ENCODE measurements around the gene FRMD6.

FRMD6 gene

GRCh38 chr14:51648296-51648695 lies 3.4 kb upstream of the FRMD6 start:
- DNase-seq: no peak
- ATAC-seq (ENCODE audit: insufficient read depth, low read depth): no peak
- Histone ChIP-seq H3K4me3 (ENCODE audit: low read depth in 1 of 2, low read length in 2 of 2) (no peak overlapping the region), H3K36me3 (ENCODE audit: insufficient read depth, low read length) (no peaks in the 10 kb centered on the region), H4K20me1 (ENCODE audit: insufficient read depth, low read length) (no peaks in the 10 kb centered on the region), H2AFZ (ENCODE audit: low read depth, low read length) (no peak overlapping the region), H3K4me1 (ENCODE audit: insufficient read depth, low read length) (peaks cover 17% of the 10 kb centered on the region), H3K27ac (ENCODE audit: low read length) (no peak overlapping the region), H3K9ac (ENCODE audit: low read depth, low read length) (no peak overlapping the region), H3K79me2 (ENCODE audit: insufficient read depth, low read length) (peaks cover 21% of the 10 kb centered on the region), H3K27me3 (ENCODE audit: insufficient read depth, low read length, poor library complexity) (no peaks in the 10 kb centered on the region), H3K4me2 (ENCODE audit: insufficient read depth, low read length) (no peak overlapping the region), H3K9me3 (ENCODE audit: insufficient read depth, low read length, severe bottlenecking) (no peaks in the 10 kb centered on the region)
- TF ChIP-seq CTCF (IDR thresholded peaks at IDR 0.05; ENCODE audit: borderline replicate concordance, extremely low read depth, low read length, poor library complexity, severe bottlenecking): no peak
- TF ChIP-seq EZH2 (IDR thresholded peaks at IDR 0.05; ENCODE audit: borderline replicate concordance, low read depth, low read length, severe bottlenecking): no peak

- H3K9me3 ChIP-seq (ENCODE audit: insufficient read depth, low read length, severe bottlenecking): no peaks in the 10 kb centered on the region
- peak overlapping the region; percentile 48 to 91; a peak in 3 of 4 replicates for H3K4me3 ChIP-seq (ENCODE audit: low read depth in 1 of 2, low read length in 2 of 2)
- H4K20me1 ChIP-seq (ENCODE audit: insufficient read depth, low read length): no peaks in the 10 kb centered on the region
- H3K27ac ChIP-seq (ENCODE audit: low read length): peak overlapping the region; percentile 94
- H3K27me3 ChIP-seq (ENCODE audit: insufficient read depth, low read length, poor library complexity): no peaks in the 10 kb centered on the region
- peaks cover 43% of the 10 kb centered on the region for H3K4me1 ChIP-seq (ENCODE audit: insufficient read depth, low read length)
- H2AFZ ChIP-seq (ENCODE audit: low read depth, low read length): peak overlapping the region; percentile 99
- TF ChIP-seq EZH2 (IDR thresholded peaks at IDR 0.05; ENCODE audit: borderline replicate concordance, low read depth, low read length, severe bottlenecking) (no peak), CTCF (IDR thresholded peaks at IDR 0.05; ENCODE audit: borderline replicate concordance, extremely low read depth, low read length, poor library complexity, severe bottlenecking) (no peak)
- ATAC-seq (ENCODE audit: insufficient read depth, low read depth): no peak; the same call in 2 of the 3 replicates
- H3K9ac ChIP-seq (ENCODE audit: low read depth, low read length): peak overlapping the region; percentile 76
- peaks cover 46% of the 10 kb centered on the region for H3K79me2 ChIP-seq (ENCODE audit: insufficient read depth, low read length)
- H3K36me3 ChIP-seq (ENCODE audit: insufficient read depth, low read length): no peaks in the 10 kb centered on the region
- peak overlapping the region; percentile 77 for H3K4me2 ChIP-seq (ENCODE audit: insufficient read depth, low read length)
- no peak for DNase-seq
These were observed 858 bp upstream of the FRMD6 start for GRCh38 chr14:51650716-51651387.

GRCh38 chr14:51652168-51653078 lies 713 bp downstream of the FRMD6 start:
- peak overlapping the region; percentile 70 for H3K27ac ChIP-seq (ENCODE audit: low read length)
- peaks cover 62% of the 10 kb centered on the region for H3K79me2 ChIP-seq (ENCODE audit: insufficient read depth, low read length)
- H3K4me1 ChIP-seq (ENCODE audit: insufficient read depth, low read length): peaks cover 58% of the 10 kb centered on the region
- no peaks in the 10 kb centered on the region for H3K27me3 ChIP-seq (ENCODE audit: insufficient read depth, low read length, poor library complexity)
- H3K36me3 ChIP-seq (ENCODE audit: insufficient read depth, low read length): no peaks in the 10 kb centered on the region
- H3K9ac ChIP-seq (ENCODE audit: low read depth, low read length): peak overlapping the region; percentile 76
- H4K20me1 ChIP-seq (ENCODE audit: insufficient read depth, low read length): no peaks in the 10 kb centered on the region
- TF ChIP-seq EZH2 (IDR thresholded peaks at IDR 0.05; ENCODE audit: borderline replicate concordance, low read depth, low read length, severe bottlenecking) (no peak), CTCF (IDR thresholded peaks at IDR 0.05; ENCODE audit: borderline replicate concordance, extremely low read depth, low read length, poor library complexity, severe bottlenecking) (no peak)
- DNase-seq: no peak
- no peaks in the 10 kb centered on the region for H3K9me3 ChIP-seq (ENCODE audit: insufficient read depth, low read length, severe bottlenecking)
- peak overlapping the region; percentile 80 for H3K4me2 ChIP-seq (ENCODE audit: insufficient read depth, low read length)
- peak overlapping the region; percentile 47 to 87 for H3K4me3 ChIP-seq (ENCODE audit: low read depth in 1 of 2, low read length in 2 of 2)
- peak overlapping the region; percentile 65 for H2AFZ ChIP-seq (ENCODE audit: low read depth, low read length)
- ATAC-seq (ENCODE audit: insufficient read depth, low read depth): peak; percentile 63

All from DND-41 (cell line).